ENCODE data around the gene PLPPR1.

The PLPPR1 gene

GRCh38 chr9:101332362-101332761, 303.8 kb downstream of the PLPPR1 start:
- DNase-seq (ENCODE audit: insufficient read length, low spot score) (no peak), FAIRE-seq (no peak)

- DNase-seq (ENCODE audit: insufficient read length, low spot score) (no peak), FAIRE-seq (no peak)
Observed at GRCh38 chr9:101333490-101333889, 305.0 kb downstream of the PLPPR1 start.

GRCh38 chr9:101333926-101334702, 305.6 kb downstream of the PLPPR1 start:
- no peak for FAIRE-seq
- DNase-seq (ENCODE audit: insufficient read length, low spot score) = no peak

GRCh38 chr9:101336091-101336490, 307.6 kb downstream of the PLPPR1 start:
- FAIRE-seq (no peak), DNase-seq (ENCODE audit: insufficient read length, low spot score) (no peak)

GRCh38 chr9:101337237-101337636, 308.7 kb downstream of the PLPPR1 start:
- no peak for DNase-seq (ENCODE audit: insufficient read length, low spot score)
- no peak for FAIRE-seq

- FAIRE-seq (no peak), DNase-seq (ENCODE audit: insufficient read length, low spot score) (no peak)
Observed at GRCh38 chr9:101341958-101342357, 313.4 kb downstream of the PLPPR1 start.

- DNase-seq (ENCODE audit: insufficient read length, low spot score) = no peak
- FAIRE-seq = no peak
Observed at GRCh38 chr9:101342595-101342994, 314.1 kb downstream of the PLPPR1 start.

GRCh38 chr9:101350285-101350684, 321.8 kb downstream of the PLPPR1 start:
- no peak for FAIRE-seq
- DNase-seq (ENCODE audit: insufficient read length, low spot score) = no peak

GRCh38 chr9:101352892-101353463, 324.5 kb downstream of the PLPPR1 start:
- FAIRE-seq = no peak

GRCh38 chr9:101353683-101354082, 325.2 kb downstream of the PLPPR1 start:
- FAIRE-seq (no peak), DNase-seq (ENCODE audit: insufficient read length, low spot score) (no peak)

More at GRCh38 chr9:101352892-101353463, 324.5 kb downstream of the PLPPR1 start:
- DNase-seq (ENCODE audit: insufficient read length, low spot score) = no peak

GRCh38 chr9:101354143-101354764, 325.7 kb downstream of the PLPPR1 start:
- DNase-seq (ENCODE audit: insufficient read length, low spot score) = no peak
- FAIRE-seq = no peak

GRCh38 chr9:101354765-101355708, 326.5 kb downstream of the PLPPR1 start:
- FAIRE-seq = no peak

GRCh38 chr9:101356619-101357018, 328.1 kb downstream of the PLPPR1 start:
- DNase-seq (ENCODE audit: insufficient read length, low spot score) (no peak), FAIRE-seq (no peak)

More at GRCh38 chr9:101354765-101355708, 326.5 kb downstream of the PLPPR1 start:
- DNase-seq (ENCODE audit: insufficient read length, low spot score) = no peak

GRCh38 chr9:101359679-101360078, 331.2 kb downstream of the PLPPR1 start:
- no peak for DNase-seq (ENCODE audit: insufficient read length, low spot score)
- FAIRE-seq = no peak

GRCh38 chr9:101360647-101361046, 332.1 kb downstream of the PLPPR1 start:
- FAIRE-seq (no peak), DNase-seq (ENCODE audit: insufficient read length, low spot score) (no peak)

GRCh38 chr9:101362450-101362849, 333.9 kb downstream of the PLPPR1 start:
- DNase-seq (ENCODE audit: insufficient read length, low spot score) (no peak), FAIRE-seq (no peak)

- no peak for DNase-seq (ENCODE audit: insufficient read length, low spot score)
- no peak for FAIRE-seq
Observed at GRCh38 chr9:101365181-101365580, 336.7 kb downstream of the PLPPR1 start.

- FAIRE-seq (no peak), DNase-seq (ENCODE audit: insufficient read length, low spot score) (no peak)
Observed at GRCh38 chr9:101366038-101366756, 337.7 kb downstream of the PLPPR1 start.

GRCh38 chr9:101367323-101367722, 338.8 kb downstream of the PLPPR1 start:
- FAIRE-seq (no peak), DNase-seq (ENCODE audit: insufficient read length, low spot score) (no peak)

GRCh38 chr9:101369286-101369685, 340.8 kb downstream of the PLPPR1 start:
- DNase-seq (ENCODE audit: insufficient read length, low spot score) = no peak
- no peak for FAIRE-seq
